HepG2 (cell line): ENCODE results near the gene RASA3. TPM values are rescaled to one million over a fixed set of nuclear protein-coding genes. Genes with fewer than 3 reads are reported as not detected.

Experiments used
- ATAC-seq: fragments of 200-7000 bp; cut with Tn5 transposase; 3 replicates; pipeline ENCODE4 v1.9.1; 2020; ENCODE audit warnings: mild to moderate bottlenecking, moderate library complexity
- BruUV-seq: library from RNA; stranded (reverse); fragments of 400-500 nt; replicated peaks from 2 replicates; lab custom pipeline; 2021; lab: Mats Ljungman, UMichigan
- CTCF ChIA-PET: fragments of 300-600 bp; formaldehyde crosslinking; extraction: SDS; loops from one replicate; lab custom pipeline; 2021; ENCODE audit warnings: low total read pairs, inconsistent platforms, low intra/inter-chr PET ratio; lab: Yijun Ruan, JAX
- POLR2A ChIA-PET: fragments of 350-600 bp; sonication (Branson Sonifier 250); formaldehyde crosslinking; loops from one replicate; lab custom pipeline; 2020; ENCODE audit warnings: antibody characterized with exemption, inconsistent platforms; lab: Yijun Ruan, JAX
- DNase-seq: peaks from one replicate; pipeline ENCODE4 v3.0.0-alpha.2; 2015; ENCODE audit warnings: low spot score
- FAIRE-seq: peaks from 3 replicates; lab custom pipeline; 2011; peaks lifted over from hg19 to GRCh38; lab: Jason Lieb, UNC
- H2AFZ ChIP-seq: one replicate; pipeline ENCODE4 v1.6.1; 2011; ENCODE audit warnings: low read length, inconsistent platforms
- H3K27ac ChIP-seq: fragments of 300-600 bp; 3 replicates; pipeline ENCODE4 v1.8.0; 2011; ENCODE audit warnings: mixed run types, mild to moderate bottlenecking, mixed read lengths, low read length, inconsistent platforms; ENCODE audit not compliant: insufficient read depth; ENCODE audit errors: extremely low read length
- H3K27me3 ChIP-seq, 2 experiments: fragments of 200-600 bp in 1 of 2; 2 replicates in 1 of 2; 3 replicates in 1 of 2; pipeline versions ENCODE4 v1.6.0 to v1.8.0; 2011; ENCODE audit warnings: low read length in 2 of 2, mild to moderate bottlenecking in 2 of 2, moderate library complexity in 2 of 2, inconsistent platforms in 1 of 2; ENCODE audit not compliant: insufficient read depth in 2 of 2, control insufficient read depth in 1 of 2
- H3K36me3 ChIP-seq, 2 experiments: fragments of 200-600 bp in 1 of 2; replicated peaks in 1 of 2; 2 replicates in 1 of 2; 3 replicates in 1 of 2; pipeline versions ENCODE4 v1.5.1 to v1.8.0; 2011; ENCODE audit warnings: low read length in 2 of 2, inconsistent platforms in 1 of 2; ENCODE audit not compliant: insufficient read depth in 2 of 2, control insufficient read depth in 1 of 2
- H3K4me1 ChIP-seq: 2 replicates; pipeline ENCODE4 v1.5.1; 2012; ENCODE audit warnings: low read length, inconsistent platforms; ENCODE audit not compliant: insufficient read depth
- H3K4me2 ChIP-seq: 2 replicates; pipeline ENCODE4 v1.6.0; 2011; ENCODE audit warnings: low read depth, low read length, inconsistent platforms
- H3K4me3 ChIP-seq, 3 experiments: fragments of 200-600 bp in 1 of 3; sonication (generic), shearing (Covaris generic) in 1 of 3; replicated peaks in 1 of 3; 2 replicates each; pipeline ENCODE4 v1.5.1; 2011 to 2016; ENCODE audit warnings: low read length in 3 of 3, inconsistent platforms in 2 of 3, low read depth in 2 of 3, mild to moderate bottlenecking in 2 of 3, control low read depth in 1 of 3, mixed read lengths in 1 of 3; ENCODE audit not compliant: insufficient read depth in 1 of 3
- H3K79me2 ChIP-seq: one replicate; pipeline ENCODE4 v1.6.1; 2011; ENCODE audit warnings: low read length, inconsistent platforms; ENCODE audit not compliant: insufficient read depth
- H3K9ac ChIP-seq: 2 replicates; pipeline ENCODE4 v1.6.0; 2011; ENCODE audit warnings: mild to moderate bottlenecking, low read depth, low read length, inconsistent platforms; ENCODE audit not compliant: insufficient read depth
- H3K9me3 ChIP-seq: 2 replicates; pipeline ENCODE4 v1.5.1; 2012; ENCODE audit warnings: mild to moderate bottlenecking, low read length
- H4K20me1 ChIP-seq: 2 replicates; pipeline ENCODE4 v1.6.0; 2011; ENCODE audit warnings: inconsistent platforms, mild to moderate bottlenecking, low read length, moderate library complexity; ENCODE audit not compliant: insufficient read depth
- FOSL1 ChIP-seq: sonication (generic); formaldehyde crosslinking; IDR thresholded peaks from 2 replicates; pipeline ENCODE4 v1.9.0; 2021; ENCODE audit warnings: missing genetic modification reagents, borderline replicate concordance
- IRF1 ChIP-seq: sonication (generic); formaldehyde crosslinking; IDR thresholded peaks from 2 replicates; pipeline ENCODE4 v1.4.0; 2020; ENCODE audit warnings: low read depth, mild to moderate bottlenecking, missing genetic modification reagents
- KDM4B ChIP-seq: sonication (generic); formaldehyde crosslinking; IDR thresholded peaks from 2 replicates; pipeline ENCODE4 v1.4.0; 2020; ENCODE audit warnings: missing genetic modification reagents
- MAFK ChIP-seq, 2 experiments: IDR thresholded peaks in 1 of 2; conservative IDR thresholded peaks in 1 of 2; 2 replicates each; pipeline ENCODE4 v1.6.1; 2011; ENCODE audit warnings: improper control_type of control experiment in 2 of 2, low read length in 2 of 2
- NFAT5 ChIP-seq: sonication (generic); formaldehyde crosslinking; IDR thresholded peaks from 2 replicates; pipeline ENCODE4 v1.4.0; 2020; ENCODE audit warnings: missing genetic modification reagents
- SYNCRIP ChIP-seq: fragments of 200-400 bp; formaldehyde crosslinking; IDR thresholded peaks from 2 replicates; pipeline ENCODE4 v1.6.1; 2018; ENCODE audit warnings: mild to moderate bottlenecking, low read depth, low read length; ENCODE audit not compliant: insufficient read depth
- ZBTB14 ChIP-seq: sonication (generic); formaldehyde crosslinking; IDR thresholded peaks from 2 replicates; pipeline ENCODE4 v1.4.0; 2020; ENCODE audit warnings: missing genetic modification reagents
- ZNF317 ChIP-seq: sonication (generic); formaldehyde crosslinking; IDR thresholded peaks from 2 replicates; pipeline ENCODE4 v1.5.0; 2020; ENCODE audit warnings: mild to moderate bottlenecking, missing genetic modification reagents
- ZNF337 ChIP-seq: sonication (generic); formaldehyde crosslinking; IDR thresholded peaks from 2 replicates; pipeline ENCODE4 v1.5.1; 2020; ENCODE audit warnings: missing genetic modification reagents, low read depth, mild to moderate bottlenecking, borderline replicate concordance
- ZNF563 ChIP-seq: sonication (generic); formaldehyde crosslinking; IDR thresholded peaks from 2 replicates; pipeline ENCODE4 v1.8.0; 2022; ENCODE audit warnings: mild to moderate bottlenecking, moderate library complexity, missing genetic modification reagents
- WGBS: methylation state at CpG from one replicate; pipeline ENCODE4 v1.1.6; 2017; ENCODE audit warnings: low lambda C conversion rate; 5-methylcytosine and 5-hydroxymethylcytosine counted together
- in situ Hi-C: cut with HindIII; loops from 2 replicates; pipeline ENCODE4 v1.10.0; 2017; ENCODE audit warnings: low pct_unique_long_range_greater_than_20kb; ENCODE audit not compliant: extremely low pct_ligation_motif_present
- intact Hi-C: fragments of 100-400 bp; cut with micrococcal nuclease; formaldehyde crosslinking; loops from one replicate; pipeline ENCODE4 v1.10.0; 2022; ENCODE audit not compliant: unreplicated experiment
- polyA plus RNA-seq, 8 experiments: library from polyadenylated mRNA; depleted of rRNA in 3 of 8; stranded (reverse) in 7 of 8; unstranded in 1 of 8; fragments of >200 nt; fragmentation: Illumina TruSeq in 4 of 8; extraction: Trizol in 4 of 8; gene quantifications; 2 replicates each; pipeline versions ENCODE4 v1.2.1 to v1.2.3, GENCODE V29; 2011 to 2016; ENCODE audit warnings: low read depth in 4 of 8, missing spikeins in 1 of 8, mixed read lengths in 1 of 8; ENCODE audit not compliant: insufficient read depth in 1 of 8
- total RNA-seq, 5 experiments: library from RNA; depleted of rRNA; stranded (reverse); fragments of >200 nt; fragmentation: Illumina TruSeq; extraction: Trizol; gene quantifications; 2 replicates each; pipeline ENCODE4 v1.2.3, GENCODE V29; 2016; ENCODE audit warnings: low read depth in 1 of 5

Gene RASA3
- total and polyA plus RNA-seq, 2 of the 13 experiments (the other 11 are each of a cell fraction or from before 2014, with no cell fraction given) = 0.05 TPM; not detected in 1

GRCh38 chr13:113967206-113967720 is 165.2 kb downstream of the RASA3 start:
- Histone ChIP-seq H4K20me1 (no peaks in the 10 kb centered on the region), H2AFZ (no peak overlapping the region), H3K4me2 (no peak overlapping the region), H3K27me3 (peaks cover 5 to 32% of the 10 kb centered on the region in 2 experiments), H3K9me3 (peaks cover 11% of the 10 kb centered on the region), H3K36me3 (no peaks in the 10 kb centered on the region), H3K4me1 (no peaks in the 10 kb centered on the region), H3K9ac (no peak overlapping the region), H3K79me2 (no peaks in the 10 kb centered on the region), H3K27ac (no peak overlapping the region)
- POLR2A ChIA-PET = no interaction called here
- BruUV-seq = no TSS peak
- intact Hi-C loops (no loop called here), in situ Hi-C loops (no loop called here)
- no peak for ATAC-seq
- WGBS = 0% methylated on average over 4 of the region's 9 CpGs
- TF ChIP-seq KDM4B (CRISPR knock-in tag) (no peak), FOSL1 (CRISPR knock-in tag) (no peak), ZNF563 (no peak), SYNCRIP (no peak), ZNF337 (no peak), MAFK (conservative IDR thresholded peaks at IDR 0.05 in 1 of 2, IDR thresholded peaks at IDR 0.05 in 1 of 2; ENCODE audit: low read length in 2 of 2) (no peak), NFAT5 (no peak), ZNF317 (CRISPR knock-in tag) (no peak), ZBTB14 (CRISPR knock-in tag) (no peak), IRF1 (no peak)
- TF ChIP-seq, all 625 proteins: peak for 0
- no peak for FAIRE-seq
- no peak for DNase-seq
- no peak overlapping the region for H3K4me3 ChIP-seq
- CTCF ChIA-PET = no interaction called here
